ENCODE results near the gene LRRC57. TPM values are rescaled to one million over a fixed set of nuclear protein-coding genes. Genes with fewer than 3 reads are reported as not detected.

LRRC57 gene
- total RNA-seq, 1 experiment from 2014 or later: 18.7 TPM

- Mint-ChIP-seq H3K9me3 (0 out of 5 replicates have a peak, but pooled peaks cover 0 to 2% of the 10 kb centered on the region in 2 experiments), H3K27ac (no peak overlapping the region), H3K27me3 (ENCODE audit: low read depth) (peaks cover 59% of the 10 kb centered on the region), H3K4me3 (peak overlapping the region; percentile 91 to 94), H3K36me3 (ENCODE audit: insufficient read depth in 1 of 3, low read depth in 3 of 3) (no peaks in the 10 kb centered on the region), H3K4me1 (peaks cover 15 to 18% of the 10 kb centered on the region in 2 experiments)
- Histone ChIP-seq H2AFZ (ENCODE audit: low read length) (no peak overlapping the region), H3T11ph (ENCODE audit: low read length) (no peak overlapping the region), H3K4ac (ENCODE audit: low read depth, low read length) (no peak overlapping the region), H4K91ac (ENCODE audit: insufficient read length, low read depth, low read length) (no peak overlapping the region), H2BK120ac (ENCODE audit: low read depth, low read length, poor library complexity, severe bottlenecking) (no peak overlapping the region), H3K4me1 (ENCODE audit: insufficient read depth, low read length) (no peaks in the 10 kb centered on the region; the same call in 1 of the 2 replicates), H3K23me2 (ENCODE audit: insufficient read length, low read depth, low read length, poor library complexity, severe bottlenecking) (peaks cover 11% of the 10 kb centered on the region), H4K20me1 (ENCODE audit: control insufficient read depth, insufficient read depth, insufficient read length) (no peaks in the 10 kb centered on the region), H3K23ac (ENCODE audit: insufficient read length, low read depth, low read length) (no peak overlapping the region), H3K27ac (ENCODE audit: insufficient read length, low read depth, low read length) (no peak overlapping the region), H3K18ac (ENCODE audit: insufficient read length, low read depth, low read length) (no peak overlapping the region), H3K4me2 (ENCODE audit: insufficient read depth, insufficient read length, low read length) (peak overlapping the region; percentile 62), H2BK5ac (ENCODE audit: insufficient read length, low read length) (no peak overlapping the region), H4K8ac (replicated peaks; ENCODE audit: insufficient read length, low read depth, low read length) (no peak overlapping the region), H3K27me3 (ENCODE audit: insufficient read depth, low read length) (peaks cover 7% of the 10 kb centered on the region; the same call in 1 of the 2 replicates), H4K5ac (ENCODE audit: insufficient read length, low read depth, low read length) (no peak overlapping the region), H3K14ac (ENCODE audit: insufficient read depth, low read length) (no peak overlapping the region), H3K9me3 (ENCODE audit: control insufficient read depth, low read depth, low read length) (no peaks in the 10 kb centered on the region), H2BK12ac (ENCODE audit: insufficient read length, low read depth, low read length) (no peak overlapping the region), H3K56ac (ENCODE audit: insufficient read length, low read depth, low read length) (no peak overlapping the region), H3K79me1 (ENCODE audit: insufficient read depth, low read depth, low read length, poor library complexity, severe bottlenecking) (no peaks in the 10 kb centered on the region), H2BK15ac (ENCODE audit: low read depth, low read length) (no peak overlapping the region), H2BK20ac (ENCODE audit: low read depth, low read length, poor library complexity, severe bottlenecking) (no peak overlapping the region), H2AK5ac (ENCODE audit: insufficient read length, low read length) (no peak overlapping the region), H3K79me2 (ENCODE audit: insufficient read depth, low read length) (no peaks in the 10 kb centered on the region), H3K9ac (ENCODE audit: extremely low read depth, insufficient read length, low read length) (peak overlapping the region; percentile 36)
- no peak for DNase-seq
- no peak for TF ChIP-seq CTCF (conservative IDR thresholded peaks at IDR 0.05)
- WGBS (ENCODE audit: extremely low coverage, insufficient read length, low lambda C conversion rate): no CpG with 5 or more reads among the region's 16 CpGs
Measured at GRCh38 chr15:42576040-42576594, 27.5 kb upstream of the LRRC57 start.

Data from H9 (cell line).